Sigmoid colon (tissue), 7 donors: ENCODE measurements around the gene NCAPG2. TPM values are rescaled to one million over a fixed set of nuclear protein-coding genes. Genes with fewer than 3 reads are reported as not detected.
A peak's percentile ranks its signal among the peaks of the same experiment; 100 is the strongest.

Source experiments
- DNase-seq: peaks from one replicate; pipeline ENCODE4 v3.0.0-alpha.2; 2019
- H3K27ac ChIP-seq, 4 donors: fragments of 200-600 bp; sonication (generic); one replicate each; pipeline ENCODE4 v1.5.1; 2016 to 2019; ENCODE audit warnings: mild to moderate bottlenecking in 1 of 4
- H3K27me3 ChIP-seq, 3 donors: fragments of 200-600 bp; sonication (generic); one replicate each; pipeline ENCODE4 v1.5.1; 2019; ENCODE audit warnings: mild to moderate bottlenecking in 1 of 3
- H3K36me3 ChIP-seq, 4 donors: fragments of 200-600 bp; sonication (generic); one replicate each; pipeline ENCODE4 v1.5.1; 2016 to 2019
- H3K4me1 ChIP-seq, 4 donors: fragments of 200-600 bp; sonication (generic); one replicate each; pipeline ENCODE4 v1.5.1; 2017 to 2019
- H3K4me3 ChIP-seq, 4 donors: fragments of 200-600 bp; sonication (generic); one replicate each; pipeline ENCODE4 v1.5.1; 2017 to 2019; ENCODE audit warnings: mild to moderate bottlenecking in 2 of 4, moderate library complexity in 1 of 4
- H3K9me3 ChIP-seq, 4 donors: fragments of 200-600 bp in 3 of 4; sonication (generic) in 3 of 4; one replicate each; pipeline versions ENCODE4 v1.5.1 to v1.6.1; 2013 to 2019
- CTCF ChIP-seq, 4 experiments: fragments of 450-650 bp in 3 of 4; fragments of 200-600 bp in 1 of 4; IDR thresholded peaks; one replicate each; pipeline ENCODE4 v1.5.1; 2016 to 2019; ENCODE audit warnings: antibody characterized with exemption in 4 of 4, mild to moderate bottlenecking in 3 of 4, moderate library complexity in 2 of 4
- EP300 ChIP-seq, 4 donors: sonication (generic); formaldehyde crosslinking; IDR thresholded peaks; one replicate each; pipeline ENCODE4 v1.6.1; 2017; ENCODE audit warnings: antibody characterized with exemption in 4 of 4
- POLR2A ChIP-seq, 2 donors: fragments of 450-650 bp; IDR thresholded peaks; one replicate each; pipeline ENCODE4 v1.6.1; 2016; ENCODE audit warnings: antibody characterized with exemption in 2 of 2, mild to moderate bottlenecking in 2 of 2, moderate library complexity in 2 of 2
- POLR2AphosphoS5 ChIP-seq, 4 donors: sonication (generic); formaldehyde crosslinking; IDR thresholded peaks; one replicate each; pipeline ENCODE4 v1.6.1; 2017; ENCODE audit warnings: antibody characterized with exemption in 4 of 4
- WGBS, 2 donors: extraction: QIAGEN DNeasy Blood & Tissue Kit; methylation state at CpG; one replicate each; pipeline ENCODE4 v1.1.7; 2013; 5-methylcytosine and 5-hydroxymethylcytosine counted together
- intact Hi-C: fragments of 100-400 bp; cut with DNase I; formaldehyde crosslinking; loops from one replicate; pipeline ENCODE4 v1.15.1; 2023
- polyA plus RNA-seq, 3 donors: library from polyadenylated mRNA; stranded (reverse); fragments of 200-250 nt; gene quantifications; one replicate each; pipeline ENCODE4 v1.2.3, GENCODE V29; 2013
- total RNA-seq, 4 donors: library from RNA; depleted of rRNA; stranded (reverse); fragments of >200 nt; gene quantifications; one replicate each; pipeline ENCODE4 v1.1.0, GENCODE V29; 2016
- donor health status: healthy with polysubstance abuse.
- donor health status: Bipolar disorder and iron deficiency.
- donor health status: healthy.

Gene NCAPG2
- total and polyA plus RNA-seq, 7 donors = 1.2 to 11.5 (median 4.4) TPM

GRCh38 chr7:158737064-158737695 lies 32.6 kb upstream of the NCAPG2 start:
- DNase-seq = no peak
- peaks cover 34 to 84% (median 49%) of the 10 kb centered on the region in 4 donors for H3K36me3 ChIP-seq
- H3K4me3 ChIP-seq = no peak overlapping the region
- no peaks in the 10 kb centered on the region for H3K27me3 ChIP-seq
- WGBS, 2 donors = 92 to 93% methylated on average over 19 of the region's 19 CpGs
- peaks cover 0 to 28% (median 22%) of the 10 kb centered on the region in 4 donors for H3K4me1 ChIP-seq
- no peaks in the 10 kb centered on the region for H3K9me3 ChIP-seq
- H3K27ac ChIP-seq = peak overlapping the region in 1 of 4 donors; percentile 6
- TF ChIP-seq POLR2AphosphoS5 (IDR thresholded peaks at IDR 0.05) (no peak), EP300 (IDR thresholded peaks at IDR 0.05) (no peak), POLR2A (IDR thresholded peaks at IDR 0.05) (no peak), CTCF (IDR thresholded peaks at IDR 0.05) (no peak)
- intact Hi-C loops = no loop called here

GRCh38 chr7:158735935-158736334 lies 31.3 kb upstream of the NCAPG2 start:
- Histone ChIP-seq H3K4me3 (no peak overlapping the region), H3K36me3 (peaks cover 27 to 84% (median 41%) of the 10 kb centered on the region in 4 donors), H3K9me3 (no peaks in the 10 kb centered on the region), H3K27ac (peak overlapping the region in 3 of 4 donors; percentile 18 to 69 (median 27)), H3K27me3 (no peaks in the 10 kb centered on the region), H3K4me1 (peaks cover 0 to 17% (median 14%) of the 10 kb centered on the region in 4 donors)
- no peak for DNase-seq
- TF ChIP-seq EP300 (IDR thresholded peaks at IDR 0.05) (no peak), POLR2AphosphoS5 (IDR thresholded peaks at IDR 0.05) (no peak), CTCF (IDR thresholded peaks at IDR 0.05) (no peak)
- WGBS, 2 donors = 89 to 93% methylated on average over 12 of the region's 12 CpGs
- intact Hi-C loops = no loop called here

- intact Hi-C loops = no loop called here
- WGBS, 2 donors = 95 to 97% methylated on average over 6 of the region's 6 CpGs
- Histone ChIP-seq H3K4me1 (peaks cover 0 to 6% (median 5%) of the 10 kb centered on the region in 4 donors), H3K27ac (peak overlapping the region in 1 of 4 donors; percentile 69), H3K27me3 (no peaks in the 10 kb centered on the region), H3K36me3 (peaks cover 27 to 94% (median 35%) of the 10 kb centered on the region in 4 donors), H3K4me3 (no peak overlapping the region), H3K9me3 (no peaks in the 10 kb centered on the region)
- TF ChIP-seq POLR2AphosphoS5 (IDR thresholded peaks at IDR 0.05) (no peak), POLR2A (IDR thresholded peaks at IDR 0.05) (no peak), CTCF (IDR thresholded peaks at IDR 0.05) (no peak), EP300 (IDR thresholded peaks at IDR 0.05) (no peak)
- no peak for DNase-seq
Measured at GRCh38 chr7:158734861-158735260, 30.3 kb upstream of the NCAPG2 start.

- Histone ChIP-seq H3K27me3 (no peaks in the 10 kb centered on the region), H3K4me1 (no peaks in the 10 kb centered on the region), H3K9me3 (no peaks in the 10 kb centered on the region), H3K36me3 (peaks cover 27 to 94% (median 34%) of the 10 kb centered on the region in 4 donors), H3K27ac (peak overlapping the region in 2 of 4 donors; percentile 25 to 69), H3K4me3 (no peak overlapping the region)
- DNase-seq = no peak
- TF ChIP-seq POLR2A (IDR thresholded peaks at IDR 0.05) (no peak), POLR2AphosphoS5 (IDR thresholded peaks at IDR 0.05) (no peak), CTCF (IDR thresholded peaks at IDR 0.05) (no peak), EP300 (IDR thresholded peaks at IDR 0.05) (no peak)
- intact Hi-C loops = no loop called here
- WGBS, 2 donors = 93 to 95% methylated on average over 19 of the region's 19 CpGs
Measured at GRCh38 chr7:158733775-158734494, 29.3 kb upstream of the NCAPG2 start.
